GM19463 (cell line): ENCODE measurements around the gene KLKB1.

Experiments used
- ATAC-seq: cut with Tn5 transposase; IDR thresholded peaks from one replicate; pipeline ENCODE4 v1.9.1; 2021; ENCODE audit warnings: mild to moderate bottlenecking, moderate library complexity; ENCODE audit not compliant: unreplicated experiment

The KLKB1 gene

GRCh38 chr4:186304866-186305505 is 77.7 kb downstream of the KLKB1 start:
- ATAC-seq, result no peak

- ATAC-seq, result no peak
These were observed 80.2 kb downstream of the KLKB1 start for GRCh38 chr4:186307497-186307896.

GRCh38 chr4:186307916-186308315 is 80.6 kb downstream of the KLKB1 start:
- no peak for ATAC-seq
